GM12891 (cell line): ENCODE data around the gene KRT6B.

Experiments
- POLR2A ChIP-seq: IDR thresholded peaks from 2 replicates; pipeline ENCODE4 v1.6.1; 2011; ENCODE audit warnings: low read depth, low read length, control low read depth
- POLR2AphosphoS5 ChIP-seq: IDR thresholded peaks from 2 replicates; pipeline ENCODE4 v1.6.1; 2011; ENCODE audit warnings: low read depth, low read length, control low read depth

- TF ChIP-seq POLR2A (no peak), POLR2AphosphoS5 (no peak)
Observed at GRCh38 chr12:52404951-52405350, 47.0 kb downstream of the KRT6B start.
